ENCODE measurements around the gene TAS2R20.

DNA sequence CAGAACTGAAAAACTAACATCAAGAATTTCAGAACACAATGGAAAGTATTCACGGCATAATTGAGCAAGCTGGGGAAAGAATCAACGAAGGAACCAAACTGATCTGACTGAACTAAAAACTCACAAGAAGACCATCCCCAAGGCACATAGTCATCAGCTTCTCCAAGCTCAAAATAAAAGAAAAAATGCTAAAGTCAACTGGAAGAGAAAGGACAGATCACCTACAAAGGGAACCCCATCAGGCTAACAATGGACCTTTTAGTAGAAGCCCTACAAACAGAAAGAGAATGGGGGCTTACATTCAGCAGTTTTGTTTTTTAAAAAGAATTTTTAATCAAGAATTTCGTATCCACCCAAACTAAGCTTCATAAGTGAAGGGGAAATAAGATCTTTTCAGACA, 23.1 kb downstream of the TAS2R20 start:
- TF ChIP-seq, protein P1, sequence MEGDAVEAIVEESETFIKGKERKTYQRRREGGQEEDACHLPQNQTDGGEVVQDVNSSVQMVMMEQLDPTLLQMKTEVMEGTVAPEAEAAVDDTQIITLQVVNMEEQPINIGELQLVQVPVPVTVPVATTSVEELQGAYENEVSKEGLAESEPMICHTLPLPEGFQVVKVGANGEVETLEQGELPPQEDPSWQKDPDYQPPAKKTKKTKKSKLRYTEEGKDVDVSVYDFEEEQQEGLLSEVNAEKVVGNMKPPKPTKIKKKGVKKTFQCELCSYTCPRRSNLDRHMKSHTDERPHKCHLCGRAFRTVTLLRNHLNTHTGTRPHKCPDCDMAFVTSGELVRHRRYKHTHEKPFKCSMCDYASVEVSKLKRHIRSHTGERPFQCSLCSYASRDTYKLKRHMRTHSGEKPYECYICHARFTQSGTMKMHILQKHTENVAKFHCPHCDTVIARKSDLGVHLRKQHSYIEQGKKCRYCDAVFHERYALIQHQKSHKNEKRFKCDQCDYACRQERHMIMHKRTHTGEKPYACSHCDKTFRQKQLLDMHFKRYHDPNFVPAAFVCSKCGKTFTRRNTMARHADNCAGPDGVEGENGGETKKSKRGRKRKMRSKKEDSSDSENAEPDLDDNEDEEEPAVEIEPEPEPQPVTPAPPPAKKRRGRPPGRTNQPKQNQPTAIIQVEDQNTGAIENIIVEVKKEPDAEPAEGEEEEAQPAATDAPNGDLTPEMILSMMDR (CRISPR knock-in tag; IDR thresholded peaks at IDR 0.05), result no peak
- TF ChIP-seq CEBPB (IDR thresholded peaks at IDR 0.05; ENCODE audit: borderline replicate concordance, low read depth, low read length) (no peak), POLR2AphosphoS5 (IDR thresholded peaks at IDR 0.05; ENCODE audit: low read depth, low read length) (no peak), POGK (CRISPR knock-in tag; conservative IDR thresholded peaks at IDR 0.05) (no peak), HOXD1 (CRISPR knock-in tag; IDR thresholded peaks at IDR 0.05) (no peak), MZF1 (CRISPR knock-in tag; IDR thresholded peaks at IDR 0.05; ENCODE audit: borderline replicate concordance) (no peak), PTBP1 (IDR thresholded peaks at IDR 0.05; ENCODE audit: low read depth, low read length, poor library complexity, severe bottlenecking) (no peak), ELF4 (CRISPR knock-in tag; IDR thresholded peaks at IDR 0.05; ENCODE audit: borderline replicate concordance) (no peak), CHD2 (IDR thresholded peaks at IDR 0.05; ENCODE audit: low read depth, low read length) (no peak), ZNF577 (CRISPR knock-in tag; IDR thresholded peaks at IDR 0.05; ENCODE audit: borderline replicate concordance, low read depth) (no peak)

All from HepG2 (cell line).